ENCODE results near the gene AKAP9.
"Not testable (repeated sequence)": the region's sequence is repeated elsewhere in the genome, so short reads cannot be mapped to it uniquely, and the experiment has no call there.

Gene AKAP9

DNA sequence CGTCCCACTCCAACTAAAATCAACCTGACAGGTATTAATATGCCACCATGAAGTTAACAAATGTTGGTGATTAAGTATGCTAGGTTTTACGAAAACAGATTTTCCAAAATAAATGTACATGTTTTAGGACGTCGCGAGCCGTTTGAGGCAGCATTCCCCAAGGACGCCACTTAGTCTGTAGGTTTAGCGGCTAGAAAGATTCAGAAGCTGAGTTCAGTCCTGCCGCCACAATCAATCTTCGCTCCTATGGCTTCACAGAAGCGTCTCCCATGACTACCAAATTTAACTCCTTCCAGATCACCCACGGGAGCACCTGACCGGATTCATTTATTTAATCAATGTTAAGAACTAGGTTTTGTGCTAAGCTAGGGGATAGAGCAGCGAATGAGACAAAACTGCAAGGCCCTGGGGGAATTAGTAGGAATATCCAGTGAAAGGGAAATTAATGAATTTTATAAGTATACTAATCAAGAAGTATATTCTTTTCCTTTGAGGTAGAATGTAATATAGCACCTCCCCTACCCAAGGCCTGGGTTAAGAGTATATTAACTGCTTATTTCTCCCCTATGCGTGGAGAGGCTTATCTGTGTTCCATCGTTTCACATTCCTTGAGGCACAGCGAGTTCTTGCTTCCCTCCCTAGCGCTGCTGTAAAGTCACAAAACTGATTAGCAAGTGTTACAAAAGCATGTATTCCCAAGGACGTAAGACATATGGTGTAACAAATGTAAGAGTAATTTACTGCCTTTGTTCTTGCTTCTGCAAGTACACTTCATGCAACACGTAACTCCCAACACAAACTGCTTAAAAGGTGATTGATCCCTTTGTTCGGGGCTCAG, 194.6 kb downstream of the AKAP9 start:
- H3K4me1 ChIP-seq (ENCODE audit: control insufficient read depth, insufficient read depth, low read length) = no peaks in the 10 kb centered on the region
- peak overlapping the region; percentile 94 for H3K27ac ChIP-seq (ENCODE audit: insufficient read depth, low read depth, low read length, poor library complexity, severe bottlenecking)
- no peaks in the 10 kb centered on the region for H3K27me3 ChIP-seq (ENCODE audit: control insufficient read depth, insufficient read depth, low read length, poor library complexity, severe bottlenecking)
- H3K4me3 ChIP-seq (ENCODE audit: insufficient read depth, low read depth, low read length) = peak overlapping the region; percentile 84
- peaks cover 5% of the 10 kb centered on the region for H3K36me3 ChIP-seq (ENCODE audit: control insufficient read depth, insufficient read depth, low read length)
- H3K9me3 ChIP-seq (ENCODE audit: control insufficient read depth, low read length) = no peaks in the 10 kb centered on the region
- WGBS, 2 experiments = 52 to 56% methylated on average over 19 to 20 of the region's 21 CpGs

GRCh38 chr7:92137557-92137956, 196.9 kb downstream of the AKAP9 start:
- 93 to 94% methylated on average over 2 of the region's 2 CpGs for WGBS, 2 experiments
- Histone ChIP-seq H3K27ac (ENCODE audit: insufficient read depth, low read depth, low read length, poor library complexity, severe bottlenecking) (no peak overlapping the region), H3K4me3 (ENCODE audit: insufficient read depth, low read depth, low read length) (no peak overlapping the region), H3K36me3 (ENCODE audit: control insufficient read depth, insufficient read depth, low read length) (no peaks in the 10 kb centered on the region), H3K9me3 (ENCODE audit: control insufficient read depth, low read length) (no peaks in the 10 kb centered on the region), H3K27me3 (ENCODE audit: control insufficient read depth, insufficient read depth, low read length, poor library complexity, severe bottlenecking) (no peaks in the 10 kb centered on the region), H3K4me1 (ENCODE audit: control insufficient read depth, insufficient read depth, low read length) (no peaks in the 10 kb centered on the region)

GRCh38 chr7:92141161-92141560, 200.5 kb downstream of the AKAP9 start:
- Histone ChIP-seq H3K36me3 (ENCODE audit: control insufficient read depth, insufficient read depth, low read length) (no peaks in the 10 kb centered on the region), H3K4me3 (ENCODE audit: insufficient read depth, low read depth, low read length) (no peak overlapping the region), H3K9me3 (ENCODE audit: control insufficient read depth, low read length) (no peaks in the 10 kb centered on the region), H3K27me3 (ENCODE audit: control insufficient read depth, insufficient read depth, low read length, poor library complexity, severe bottlenecking) (no peaks in the 10 kb centered on the region), H3K27ac (ENCODE audit: insufficient read depth, low read depth, low read length, poor library complexity, severe bottlenecking) (no peak overlapping the region), H3K4me1 (ENCODE audit: control insufficient read depth, insufficient read depth, low read length) (no peaks in the 10 kb centered on the region)
- 89 to 95% methylated on average over 7 of the region's 7 CpGs for WGBS, 2 experiments

DNA sequence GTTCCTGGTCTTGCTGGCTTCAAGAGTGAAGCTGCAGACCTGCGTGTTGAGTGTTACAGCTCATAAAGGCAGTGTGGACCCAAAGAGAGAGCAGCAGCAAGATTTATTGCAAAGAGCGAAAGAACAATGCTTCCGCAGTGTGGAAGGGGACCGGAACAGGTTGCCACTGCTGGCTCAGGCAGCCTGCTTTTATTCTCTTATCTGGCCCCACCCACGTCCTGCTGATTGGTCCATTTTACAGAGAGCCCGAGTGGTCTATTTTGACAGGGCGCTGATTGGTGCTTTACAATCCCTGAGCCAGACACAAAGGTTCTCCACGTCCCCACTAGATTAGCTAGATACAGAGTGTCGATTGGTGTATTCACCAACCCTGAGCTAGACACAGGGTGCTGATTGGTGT, 202.1 kb downstream of the AKAP9 start:
- WGBS, 2 experiments = 92 to 94% methylated on average over 9 of the region's 9 CpGs
- H3K27me3 ChIP-seq (ENCODE audit: control insufficient read depth, insufficient read depth, low read length, poor library complexity, severe bottlenecking); H3K4me1 ChIP-seq (ENCODE audit: control insufficient read depth, insufficient read depth, low read length); H3K4me3 ChIP-seq (ENCODE audit: insufficient read depth, low read depth, low read length); H3K36me3 ChIP-seq (ENCODE audit: control insufficient read depth, insufficient read depth, low read length); H3K27ac ChIP-seq (ENCODE audit: insufficient read depth, low read depth, low read length, poor library complexity, severe bottlenecking); H3K9me3 ChIP-seq (ENCODE audit: control insufficient read depth, low read length): not testable (repeated sequence)

DNA sequence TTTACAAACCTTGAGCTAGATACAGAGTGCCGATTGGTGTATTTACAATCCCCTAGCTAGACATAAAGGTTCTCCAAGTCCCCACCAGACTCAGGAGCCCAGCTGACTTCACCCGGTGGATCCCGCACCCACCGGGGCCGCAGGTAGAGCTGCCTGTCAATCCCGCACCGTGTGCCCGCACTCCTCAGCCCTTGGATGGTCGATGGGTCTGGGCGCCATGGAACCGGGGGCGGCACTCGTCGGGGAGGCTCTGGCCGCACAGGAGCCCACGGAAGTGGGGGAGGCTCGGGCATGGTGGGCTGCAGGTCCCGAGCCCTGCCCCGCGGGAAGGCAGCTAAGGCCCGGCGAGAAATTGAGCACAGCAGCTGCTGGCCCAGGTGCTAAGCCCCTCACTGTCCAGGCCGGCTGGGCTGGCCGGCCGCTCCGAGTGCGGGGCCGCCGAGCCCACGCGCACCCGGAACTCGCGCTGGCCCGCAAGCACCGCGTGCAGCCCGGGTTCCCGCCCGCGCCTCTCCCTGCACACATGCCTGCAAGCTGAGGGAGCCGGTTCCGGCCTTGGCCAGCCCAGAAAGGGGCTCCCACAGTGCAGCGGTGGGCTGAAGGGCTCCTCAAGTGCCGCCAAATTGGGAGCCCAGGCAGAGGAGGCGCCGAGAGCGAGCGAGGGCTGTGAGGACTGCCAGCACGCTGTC, 202.7 kb downstream of the AKAP9 start:
- H3K4me3 ChIP-seq (ENCODE audit: insufficient read depth, low read depth, low read length); H3K9me3 ChIP-seq (ENCODE audit: control insufficient read depth, low read length); H3K27ac ChIP-seq (ENCODE audit: insufficient read depth, low read depth, low read length, poor library complexity, severe bottlenecking); H3K27me3 ChIP-seq (ENCODE audit: control insufficient read depth, insufficient read depth, low read length, poor library complexity, severe bottlenecking); H3K4me1 ChIP-seq (ENCODE audit: control insufficient read depth, insufficient read depth, low read length); H3K36me3 ChIP-seq (ENCODE audit: control insufficient read depth, insufficient read depth, low read length): not testable (repeated sequence)
- 93% methylated on average over 49 to 50 of the region's 50 CpGs for WGBS, 2 experiments

DNA sequence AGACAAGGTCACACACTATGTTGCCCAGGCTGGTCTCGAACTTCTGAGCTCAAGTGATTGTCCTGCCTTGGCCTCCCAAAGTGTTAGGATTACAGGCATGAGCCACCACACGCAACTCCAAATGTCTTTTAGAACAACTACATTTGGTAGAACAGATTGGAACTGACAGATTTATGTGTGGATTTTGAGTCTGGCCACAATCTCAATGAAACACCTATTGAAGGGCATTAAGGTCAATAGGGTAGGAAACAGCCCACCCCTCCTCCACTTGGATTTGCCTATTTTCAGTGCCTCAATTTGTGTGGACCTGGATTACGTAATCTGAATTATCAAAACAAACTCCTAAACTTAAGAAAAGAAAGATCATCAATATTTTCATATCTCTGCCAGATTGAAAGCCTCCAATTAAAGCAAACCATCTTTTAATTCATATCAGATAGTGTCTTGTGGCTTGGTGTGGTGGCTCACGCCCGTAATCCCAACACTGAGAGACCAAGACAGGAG, 209.1 kb downstream of the AKAP9 start:
- H3K27me3 ChIP-seq (ENCODE audit: control insufficient read depth, insufficient read depth, low read length, poor library complexity, severe bottlenecking) = no peaks in the 10 kb centered on the region
- H3K4me3 ChIP-seq (ENCODE audit: insufficient read depth, low read depth, low read length) = no peak overlapping the region
- WGBS, 2 experiments = 83 to 96% methylated on average over 5 of the region's 5 CpGs
- H3K27ac ChIP-seq (ENCODE audit: insufficient read depth, low read depth, low read length, poor library complexity, severe bottlenecking) = no peak overlapping the region
- no peaks in the 10 kb centered on the region for H3K4me1 ChIP-seq (ENCODE audit: control insufficient read depth, insufficient read depth, low read length)
- no peaks in the 10 kb centered on the region for H3K9me3 ChIP-seq (ENCODE audit: control insufficient read depth, low read length)
- H3K36me3 ChIP-seq (ENCODE audit: control insufficient read depth, insufficient read depth, low read length) = no peaks in the 10 kb centered on the region

GRCh38 chr7:92150450-92151017, 209.9 kb downstream of the AKAP9 start:
- Histone ChIP-seq H3K27ac (ENCODE audit: insufficient read depth, low read depth, low read length, poor library complexity, severe bottlenecking) (no peak overlapping the region), H3K27me3 (ENCODE audit: control insufficient read depth, insufficient read depth, low read length, poor library complexity, severe bottlenecking) (no peaks in the 10 kb centered on the region), H3K4me1 (ENCODE audit: control insufficient read depth, insufficient read depth, low read length) (no peaks in the 10 kb centered on the region), H3K36me3 (ENCODE audit: control insufficient read depth, insufficient read depth, low read length) (no peaks in the 10 kb centered on the region), H3K4me3 (ENCODE audit: insufficient read depth, low read depth, low read length) (no peak overlapping the region), H3K9me3 (ENCODE audit: control insufficient read depth, low read length) (no peaks in the 10 kb centered on the region)
- WGBS, 2 experiments = 78 to 100% methylated on average over 1 of the region's 1 CpG

DNA sequence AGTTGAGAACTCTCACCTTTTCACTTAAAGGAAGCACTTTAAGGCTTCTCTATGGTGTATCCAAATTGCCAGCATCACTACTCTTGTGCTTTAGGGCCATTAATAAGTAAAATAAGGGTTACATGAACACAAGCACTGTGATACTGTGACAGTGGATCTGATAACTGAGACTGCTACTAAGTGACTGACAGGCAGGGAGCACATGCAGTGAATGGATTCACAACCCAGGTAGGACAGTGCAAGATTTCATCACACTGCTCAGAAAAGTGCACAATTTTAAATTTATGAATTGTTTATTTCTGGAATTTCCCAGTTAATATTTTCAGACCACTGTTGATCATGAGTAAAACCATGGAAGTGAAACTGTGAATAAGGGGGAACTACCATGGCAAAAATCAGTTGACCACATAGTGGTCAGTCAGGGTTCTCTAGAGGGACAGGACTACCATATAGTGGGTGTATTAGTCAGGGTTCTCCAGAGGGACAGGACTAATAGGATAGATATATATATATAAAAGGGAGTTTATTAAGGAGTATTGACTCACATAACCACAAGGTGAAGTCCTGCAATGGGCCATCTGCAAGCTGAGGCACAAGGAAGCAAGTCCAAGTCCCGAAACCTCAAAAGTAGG, 214.6 kb downstream of the AKAP9 start:
- no peak overlapping the region for H3K27ac ChIP-seq (ENCODE audit: insufficient read depth, low read depth, low read length, poor library complexity, severe bottlenecking)
- no peaks in the 10 kb centered on the region for H3K27me3 ChIP-seq (ENCODE audit: control insufficient read depth, insufficient read depth, low read length, poor library complexity, severe bottlenecking)
- H3K4me1 ChIP-seq (ENCODE audit: control insufficient read depth, insufficient read depth, low read length) = no peaks in the 10 kb centered on the region
- no peaks in the 10 kb centered on the region for H3K36me3 ChIP-seq (ENCODE audit: control insufficient read depth, insufficient read depth, low read length)
- H3K4me3 ChIP-seq (ENCODE audit: insufficient read depth, low read depth, low read length) = no peak overlapping the region
- H3K9me3 ChIP-seq (ENCODE audit: control insufficient read depth, low read length) = no peaks in the 10 kb centered on the region
- WGBS, 2 experiments = 91 to 95% methylated on average over 1 of the region's 1 CpG

GRCh38 chr7:92156990-92157389, 216.3 kb downstream of the AKAP9 start:
- Histone ChIP-seq H3K36me3 (ENCODE audit: control insufficient read depth, insufficient read depth, low read length) (no peaks in the 10 kb centered on the region), H3K27me3 (ENCODE audit: control insufficient read depth, insufficient read depth, low read length, poor library complexity, severe bottlenecking) (no peaks in the 10 kb centered on the region), H3K27ac (ENCODE audit: insufficient read depth, low read depth, low read length, poor library complexity, severe bottlenecking) (no peak overlapping the region), H3K4me3 (ENCODE audit: insufficient read depth, low read depth, low read length) (no peak overlapping the region), H3K4me1 (ENCODE audit: control insufficient read depth, insufficient read depth, low read length) (no peaks in the 10 kb centered on the region), H3K9me3 (ENCODE audit: control insufficient read depth, low read length) (no peaks in the 10 kb centered on the region)

All from ectodermal cell (in vitro differentiated cells).